GM12872 (cell line): ENCODE measurements around the gene LHFPL5.

Experiments
- TF ChIP-seq, protein P1 (sequence below): IDR thresholded peaks from 3 replicates; pipeline ENCODE4 v1.5.1; 2011; ENCODE audit warnings: low read depth, mild to moderate bottlenecking, low read length, moderate library complexity; ENCODE audit not compliant: insufficient read depth

Gene LHFPL5

DNA sequence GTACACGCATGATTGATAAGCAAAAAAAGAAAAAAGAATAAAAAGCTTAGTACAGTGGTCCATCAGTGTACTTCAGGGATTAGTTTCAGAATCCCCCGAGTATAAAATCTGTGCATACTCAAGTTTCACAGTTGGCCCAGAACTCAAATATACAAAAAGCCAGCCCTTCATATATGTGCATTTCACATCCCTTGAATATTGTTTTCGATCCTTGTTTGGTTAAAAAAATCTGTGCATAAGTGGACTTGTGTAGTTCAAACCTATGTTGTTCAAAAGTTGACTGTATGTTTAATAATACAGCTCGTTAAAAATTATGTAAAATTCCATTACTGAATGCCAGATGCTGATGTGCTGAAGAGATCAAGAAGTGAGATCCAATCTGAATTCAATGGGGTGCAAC is 54.2 kb downstream of the LHFPL5 start:
- TF ChIP-seq, protein P1, sequence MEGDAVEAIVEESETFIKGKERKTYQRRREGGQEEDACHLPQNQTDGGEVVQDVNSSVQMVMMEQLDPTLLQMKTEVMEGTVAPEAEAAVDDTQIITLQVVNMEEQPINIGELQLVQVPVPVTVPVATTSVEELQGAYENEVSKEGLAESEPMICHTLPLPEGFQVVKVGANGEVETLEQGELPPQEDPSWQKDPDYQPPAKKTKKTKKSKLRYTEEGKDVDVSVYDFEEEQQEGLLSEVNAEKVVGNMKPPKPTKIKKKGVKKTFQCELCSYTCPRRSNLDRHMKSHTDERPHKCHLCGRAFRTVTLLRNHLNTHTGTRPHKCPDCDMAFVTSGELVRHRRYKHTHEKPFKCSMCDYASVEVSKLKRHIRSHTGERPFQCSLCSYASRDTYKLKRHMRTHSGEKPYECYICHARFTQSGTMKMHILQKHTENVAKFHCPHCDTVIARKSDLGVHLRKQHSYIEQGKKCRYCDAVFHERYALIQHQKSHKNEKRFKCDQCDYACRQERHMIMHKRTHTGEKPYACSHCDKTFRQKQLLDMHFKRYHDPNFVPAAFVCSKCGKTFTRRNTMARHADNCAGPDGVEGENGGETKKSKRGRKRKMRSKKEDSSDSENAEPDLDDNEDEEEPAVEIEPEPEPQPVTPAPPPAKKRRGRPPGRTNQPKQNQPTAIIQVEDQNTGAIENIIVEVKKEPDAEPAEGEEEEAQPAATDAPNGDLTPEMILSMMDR: no peak
